ENCODE results near the gene VCX3A.

The VCX3A gene

GRCh38 chrX:6545712-6546111, 10.8 kb upstream of the VCX3A start:
- no peaks in the 10 kb centered on the region for H3K27me3 ChIP-seq
- H3K4me3 ChIP-seq (ENCODE audit: low read depth in 1 of 2, low read length in 1 of 2): no peak overlapping the region
- H3K4me1 ChIP-seq (ENCODE audit: control insufficient read depth in 1 of 2, insufficient read depth in 1 of 2, low read depth in 1 of 2, low read length in 1 of 2): no peaks in the 10 kb centered on the region
- no peak overlapping the region for H3K27ac ChIP-seq
- no peak for TF ChIP-seq CTCF (IDR thresholded peaks at IDR 0.05)
- no peaks in the 10 kb centered on the region for H3K9me3 ChIP-seq
- H3K36me3 ChIP-seq: no peaks in the 10 kb centered on the region

GRCh38 chrX:6526564-6527136, 8.3 kb downstream of the VCX3A start:
- no peaks in the 10 kb centered on the region for H3K4me1 ChIP-seq (ENCODE audit: control insufficient read depth in 1 of 2, insufficient read depth in 1 of 2, low read depth in 1 of 2, low read length in 1 of 2)
- TF ChIP-seq CTCF (IDR thresholded peaks at IDR 0.05): no peak
- H3K36me3 ChIP-seq: no peaks in the 10 kb centered on the region
- no peak overlapping the region for H3K4me3 ChIP-seq (ENCODE audit: low read depth in 1 of 2, low read length in 1 of 2)
- H3K27me3 ChIP-seq: no peaks in the 10 kb centered on the region
- H3K27ac ChIP-seq: no peak overlapping the region
- no peaks in the 10 kb centered on the region for H3K9me3 ChIP-seq

- Histone ChIP-seq H3K4me3 (ENCODE audit: low read depth in 1 of 2, low read length in 1 of 2) (no peak overlapping the region), H3K27me3 (no peaks in the 10 kb centered on the region), H3K4me1 (ENCODE audit: control insufficient read depth in 1 of 2, insufficient read depth in 1 of 2, low read depth in 1 of 2, low read length in 1 of 2) (no peaks in the 10 kb centered on the region), H3K27ac (no peak overlapping the region), H3K36me3 (no peaks in the 10 kb centered on the region), H3K9me3 (no peaks in the 10 kb centered on the region)
- TF ChIP-seq CTCF (IDR thresholded peaks at IDR 0.05): no peak
Measured at GRCh38 chrX:6517376-6517775, 17.5 kb downstream of the VCX3A start.

GRCh38 chrX:6506444-6506843, 28.5 kb downstream of the VCX3A start:
- no peak overlapping the region for H3K27ac ChIP-seq
- H3K36me3 ChIP-seq: no peaks in the 10 kb centered on the region
- no peaks in the 10 kb centered on the region for H3K9me3 ChIP-seq
- TF ChIP-seq CTCF (IDR thresholded peaks at IDR 0.05): no peak
- no peaks in the 10 kb centered on the region for H3K4me1 ChIP-seq (ENCODE audit: control insufficient read depth in 1 of 2, insufficient read depth in 1 of 2, low read depth in 1 of 2, low read length in 1 of 2)
- no peak overlapping the region for H3K4me3 ChIP-seq (ENCODE audit: low read depth in 1 of 2, low read length in 1 of 2)
- no peaks in the 10 kb centered on the region for H3K27me3 ChIP-seq

GRCh38 chrX:6505960-6506359, 29.0 kb downstream of the VCX3A start:
- no peak for TF ChIP-seq CTCF (IDR thresholded peaks at IDR 0.05)
- Histone ChIP-seq H3K27me3 (no peaks in the 10 kb centered on the region), H3K4me1 (ENCODE audit: control insufficient read depth in 1 of 2, insufficient read depth in 1 of 2, low read depth in 1 of 2, low read length in 1 of 2) (no peaks in the 10 kb centered on the region), H3K4me3 (ENCODE audit: low read depth in 1 of 2, low read length in 1 of 2) (no peak overlapping the region), H3K36me3 (no peaks in the 10 kb centered on the region), H3K9me3 (no peaks in the 10 kb centered on the region), H3K27ac (no peak overlapping the region)

- Histone ChIP-seq H3K4me3 (ENCODE audit: low read depth in 1 of 2, low read length in 1 of 2) (no peak overlapping the region), H3K9me3 (no peaks in the 10 kb centered on the region), H3K4me1 (ENCODE audit: control insufficient read depth in 1 of 2, insufficient read depth in 1 of 2, low read depth in 1 of 2, low read length in 1 of 2) (no peaks in the 10 kb centered on the region), H3K27ac (no peak overlapping the region), H3K36me3 (no peaks in the 10 kb centered on the region), H3K27me3 (no peaks in the 10 kb centered on the region)
- TF ChIP-seq CTCF (IDR thresholded peaks at IDR 0.05): no peak
Measured at GRCh38 chrX:6500719-6501118, 34.2 kb downstream of the VCX3A start.

All from neutrophil (primary cell).